Adrenal gland (tissue), 12 donors: ENCODE measurements around the gene ITGBL1. TPM values are rescaled to one million over a fixed set of nuclear protein-coding genes. Genes with fewer than 3 reads are reported as not detected.

Source experiments
- DNase-seq, 7 donors: peaks; one replicate each; pipeline ENCODE4 v3.0.0-alpha.2; 2019 to 2020
- H3K27ac ChIP-seq, 5 donors: fragments of 200-600 bp; sonication (generic) in 4 of 5; 1 replicate in 3 of 5; 2 replicates in 2 of 5; pipeline versions ENCODE4 v1.5.1 to v1.8.0; 2016 to 2020; ENCODE audit warnings: mild to moderate bottlenecking in 1 of 5
- H3K27me3 ChIP-seq: fragments of 200-600 bp; 2 replicates; pipeline ENCODE4 v1.8.0; 2021
- H3K36me3 ChIP-seq, 2 donors: fragments of 200-600 bp; replicated peaks in 1 of 2; 1 replicate in 1 of 2; 2 replicates in 1 of 2; pipeline versions ENCODE4 v1.5.1 to v1.8.0; 2018 to 2022
- H3K4me1 ChIP-seq, 2 donors: fragments of 200-600 bp; replicated peaks in 1 of 2; 1 replicate in 1 of 2; 2 replicates in 1 of 2; pipeline versions ENCODE4 v1.5.1 to v1.8.0; 2018 to 2021
- H3K4me3 ChIP-seq, 4 donors: fragments of 200-600 bp; sonication (generic) in 3 of 4; one replicate each; pipeline ENCODE4 v1.5.1; 2016 to 2018
- H3K9me3 ChIP-seq, 3 donors: fragments of 200-600 bp; sonication (generic) in 1 of 3; replicated peaks in 1 of 3; 1 replicate in 2 of 3; 2 replicates in 1 of 3; pipeline versions ENCODE4 v1.5.1 to v1.8.0; 2016 to 2021
- CTCF ChIP-seq, 6 experiments: fragments of 450-650 bp in 4 of 6; fragments of 200-600 bp in 2 of 6; sonication (generic) in 1 of 6; IDR thresholded peaks; 1 replicate in 5 of 6; 2 replicates in 1 of 6; pipeline versions ENCODE4 v1.5.1 to v1.8.0; 2016 to 2021; ENCODE audit warnings: antibody characterized with exemption in 6 of 6, mild to moderate bottlenecking in 2 of 6, moderate library complexity in 1 of 6
- POLR2A ChIP-seq, 2 donors: fragments of 450-650 bp; IDR thresholded peaks; one replicate each; pipeline ENCODE4 v1.6.1; 2017; ENCODE audit warnings: antibody characterized with exemption in 2 of 2, mild to moderate bottlenecking in 2 of 2, moderate library complexity in 1 of 2
- WGBS, 4 donors: extraction: QIAGEN DNeasy Blood & Tissue Kit in 2 of 4; methylation state at CpG; one replicate each; pipeline versions ENCODE4 v1.1.5 to v1.1.7; 2013 to 2017; 5-methylcytosine and 5-hydroxymethylcytosine counted together
- intact Hi-C, 2 donors: fragments of 100-400 bp; cut with DNase I; formaldehyde crosslinking; loops; one replicate each; pipeline versions ENCODE4 v1.14.1 to v1.15.0; 2022 to 2023
- polyA plus RNA-seq, 3 donors: library from polyadenylated mRNA; stranded (reverse); fragments of 200-250 nt in 2 of 3; fragments of 350-450 nt in 1 of 3; fragmentation: Illumina TruSeq in 1 of 3; extraction: RNeasy Lipid Tissue Mini Kit (QIAGEN cat#74804) in 1 of 3; gene quantifications; one replicate each; pipeline ENCODE4 v1.2.3, GENCODE V29; 2013 to 2014
- total RNA-seq, 9 donors: library from RNA; depleted of rRNA in 4 of 9; stranded (reverse); fragments of >200 nt in 4 of 9; fragments of 120-200 nt in 1 of 9; fragmentation: NEBNext Ultra II Directional in 1 of 9; extraction: Animal tissue kit (Norgen Biotek cat#: 25700) in 1 of 9; gene quantifications; one replicate each; pipeline versions ENCODE4 v1.1.0 to v1.2.4, GENCODE V29; 2013 to 2023
- donor health status: healthy with polysubstance abuse.
- donor health status: Bipolar disorder and iron deficiency.
- donor health status: DM: yes; HTN: yes; CAD: no.
- donor health status: DM: no; HTN: no; CAD: no.
- donor health status: DM: no; HTN: no; CAD: no.
- donor health status: DM: yes; HTN: yes; CAD: no.

The ITGBL1 gene
- total and polyA plus RNA-seq, 12 donors = 1.4 to 8.3 (median 4.8) TPM

- Histone ChIP-seq H3K4me1 (no peaks in the 10 kb centered on the region), H3K9me3 (no peaks in the 10 kb centered on the region), H3K4me3 (no peak overlapping the region), H3K27me3 (no peaks in the 10 kb centered on the region), H3K36me3 (no peaks in the 10 kb centered on the region), H3K27ac (no peak overlapping the region)
- intact Hi-C loops = no loop called here
- 69 to 82% (median 75%) methylated on average over 6 to 7 of the region's 7 CpGs for WGBS, 4 donors
- DNase-seq = no peak
- TF ChIP-seq POLR2A (IDR thresholded peaks at IDR 0.05) = no peak
- TF ChIP-seq CTCF (IDR thresholded peaks at IDR 0.05) = no peak
Measured at GRCh38 chr13:101612735-101613134, 160.3 kb downstream of the ITGBL1 start.

DNA sequence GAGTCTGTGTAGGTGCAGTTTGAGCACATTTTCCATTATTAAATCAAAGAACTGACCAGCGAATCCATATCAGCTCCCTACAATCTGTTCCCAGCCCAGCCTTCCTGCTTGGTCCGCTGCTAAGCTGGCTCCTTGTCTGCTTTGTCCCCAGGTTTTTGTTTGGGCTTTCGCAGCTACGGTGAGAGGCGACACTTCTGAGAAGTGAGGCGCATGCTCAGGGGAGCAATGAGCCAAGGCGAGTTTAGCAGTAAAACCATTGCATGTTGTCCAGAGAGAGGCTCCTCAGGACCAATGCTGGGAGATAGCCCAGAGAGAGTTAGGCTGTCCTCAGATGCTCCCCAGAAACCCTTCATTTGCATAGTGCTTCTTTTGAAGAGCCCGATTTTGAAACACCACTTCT lies 162.0 kb downstream of the ITGBL1 start:
- H3K36me3 ChIP-seq = no peaks in the 10 kb centered on the region
- TF ChIP-seq POLR2A (IDR thresholded peaks at IDR 0.05) = no peak
- no peak for TF ChIP-seq CTCF (IDR thresholded peaks at IDR 0.05)
- H3K27me3 ChIP-seq = no peaks in the 10 kb centered on the region
- H3K27ac ChIP-seq = no peak overlapping the region
- no peak for DNase-seq
- WGBS, 4 donors = 83 to 92% (median 86%) methylated on average over 8 of the region's 8 CpGs
- no peak overlapping the region for H3K4me3 ChIP-seq
- no peaks in the 10 kb centered on the region for H3K4me1 ChIP-seq
- intact Hi-C loops = no loop called here
- H3K9me3 ChIP-seq = no peaks in the 10 kb centered on the region

DNA sequence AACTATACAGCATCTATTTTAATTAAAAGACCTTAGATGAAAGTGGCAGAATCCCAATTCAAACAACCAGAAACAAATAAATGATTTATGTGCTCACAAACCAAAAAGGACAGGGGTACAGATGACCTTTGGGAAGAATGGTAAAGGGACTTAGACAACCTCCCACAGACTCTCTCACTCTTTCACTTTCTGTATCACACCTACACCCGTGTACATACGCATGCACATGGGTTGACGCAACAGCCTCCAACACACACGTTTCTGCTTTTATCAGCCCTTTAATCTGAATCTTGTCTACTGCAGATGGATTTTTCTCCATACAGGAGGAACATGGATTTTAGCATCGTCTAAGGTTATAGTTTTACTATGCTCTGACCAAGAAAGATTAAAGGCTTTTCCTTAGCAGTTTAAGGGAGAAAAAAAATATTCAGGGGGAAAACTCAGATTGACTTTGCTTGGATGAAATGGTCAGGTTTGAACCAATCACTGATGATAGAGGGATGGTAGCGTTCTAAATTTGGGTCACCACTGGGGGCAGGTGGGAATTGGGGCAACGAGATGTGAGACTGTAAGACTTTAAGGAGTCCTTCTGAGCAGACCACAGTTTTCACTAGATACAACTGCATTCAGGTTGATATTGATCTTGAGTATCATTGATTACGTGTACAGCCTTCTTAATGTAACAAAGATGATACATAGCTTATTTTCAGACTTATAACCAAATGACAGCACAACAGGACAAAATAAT lies 166.1 kb downstream of the ITGBL1 start:
- intact Hi-C loops = no loop called here
- TF ChIP-seq CTCF (IDR thresholded peaks at IDR 0.05) (no peak), POLR2A (IDR thresholded peaks at IDR 0.05) (no peak)
- H3K4me3 ChIP-seq = no peak overlapping the region
- no peaks in the 10 kb centered on the region for H3K36me3 ChIP-seq
- no peak for DNase-seq
- H3K4me1 ChIP-seq = peaks cover 0 to 4% of the 10 kb centered on the region in 2 donors
- H3K27me3 ChIP-seq = no peaks in the 10 kb centered on the region
- no peak overlapping the region for H3K27ac ChIP-seq
- 76 to 89% (median 84%) methylated on average over 8 of the region's 8 CpGs for whole genome bisulfite sequencing, 4 donors
- H3K9me3 ChIP-seq = no peaks in the 10 kb centered on the region

DNA sequence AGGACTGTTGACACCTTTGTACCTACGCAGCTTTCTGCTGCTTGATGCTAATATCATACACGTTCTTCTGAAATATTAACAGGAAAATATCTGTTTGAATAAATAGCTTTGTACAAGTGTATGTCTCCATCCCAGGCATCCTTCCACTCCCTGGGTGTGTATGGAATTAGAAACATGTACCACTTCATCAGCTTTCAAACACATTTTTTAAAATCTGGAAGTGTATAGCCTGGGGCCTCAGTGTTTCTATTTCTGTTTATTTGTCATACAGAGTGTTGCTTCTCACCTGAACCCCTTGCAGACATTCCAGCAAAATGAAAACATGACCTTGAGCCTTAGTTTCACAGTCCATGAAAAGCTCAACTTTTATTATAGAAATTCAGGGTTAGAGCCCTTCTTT lies 168.6 kb downstream of the ITGBL1 start:
- H3K9me3 ChIP-seq = no peaks in the 10 kb centered on the region
- DNase-seq = no peak
- no peak overlapping the region for H3K27ac ChIP-seq
- no peak overlapping the region for H3K4me3 ChIP-seq
- intact Hi-C loops = no loop called here
- 71 to 79% (median 76%) methylated on average over 2 of the region's 2 CpGs for WGBS, 4 donors
- peaks cover 0 to 6% of the 10 kb centered on the region in 2 donors for H3K4me1 ChIP-seq
- TF ChIP-seq CTCF (IDR thresholded peaks at IDR 0.05) (no peak), POLR2A (IDR thresholded peaks at IDR 0.05) (no peak)
- no peaks in the 10 kb centered on the region for H3K36me3 ChIP-seq
- no peaks in the 10 kb centered on the region for H3K27me3 ChIP-seq
